Subcutaneous adipose tissue (tissue), 4 donors: ENCODE data around the gene BEND7. TPM values are rescaled to one million over a fixed set of nuclear protein-coding genes. Genes with fewer than 3 reads are reported as not detected.

ENCODE experiments used
- total RNA-seq, 4 donors: library from RNA; depleted of rRNA; stranded (reverse); fragments of >200 nt; gene quantifications; one replicate each; pipeline ENCODE4 v1.1.0, GENCODE V29; 2016
- TF ChIP-seq, protein P1 (sequence below): fragments of 450-650 bp; IDR thresholded peaks from one replicate; pipeline ENCODE4 v1.5.1; 2016; ENCODE audit warnings: low read depth, mild to moderate bottlenecking, control low read depth, antibody characterized with exemption, moderate library complexity

BEND7 gene
- total RNA-seq, 4 donors from 2014 or later = 7.5 to 19.8 (median 11.8) TPM

DNA sequence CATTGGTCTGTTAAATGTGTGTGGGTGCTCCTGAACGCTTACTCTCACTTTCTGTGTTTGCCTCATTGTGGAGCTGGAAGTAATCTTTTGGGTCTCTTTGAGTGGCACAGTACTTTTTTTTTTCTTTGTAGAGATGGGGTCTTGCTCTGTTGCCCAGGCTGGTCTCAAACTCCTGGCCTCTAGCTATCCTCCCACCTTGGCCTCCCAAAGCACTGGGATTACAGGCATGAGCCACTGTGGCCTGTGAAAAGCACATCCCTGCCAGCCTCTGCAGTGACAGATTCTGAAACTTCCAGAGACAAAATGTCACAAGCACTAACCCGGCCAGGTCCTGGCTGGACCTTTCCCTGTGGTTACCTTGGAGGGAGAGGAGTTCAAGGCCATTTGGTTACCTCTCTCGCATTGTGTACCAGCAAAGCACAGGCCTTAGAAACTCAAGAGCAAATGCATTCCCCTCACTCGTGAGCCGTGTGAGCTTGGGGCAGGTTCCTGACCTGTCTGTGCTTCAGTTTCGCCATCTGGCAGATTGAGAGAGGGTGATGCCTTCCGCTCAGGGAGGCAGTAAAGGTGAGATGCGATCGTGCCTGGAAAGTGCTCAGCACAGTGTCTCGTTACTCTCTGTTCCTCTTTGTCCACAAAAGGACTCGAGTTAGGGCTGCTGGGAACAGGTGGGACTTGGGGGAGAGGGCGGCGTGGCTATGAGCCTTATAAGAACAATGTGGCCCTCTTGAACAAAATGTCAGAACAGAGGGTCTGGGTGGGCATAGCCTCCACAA lies 108.1 kb downstream of the BEND7 start:
- TF ChIP-seq, protein P1, sequence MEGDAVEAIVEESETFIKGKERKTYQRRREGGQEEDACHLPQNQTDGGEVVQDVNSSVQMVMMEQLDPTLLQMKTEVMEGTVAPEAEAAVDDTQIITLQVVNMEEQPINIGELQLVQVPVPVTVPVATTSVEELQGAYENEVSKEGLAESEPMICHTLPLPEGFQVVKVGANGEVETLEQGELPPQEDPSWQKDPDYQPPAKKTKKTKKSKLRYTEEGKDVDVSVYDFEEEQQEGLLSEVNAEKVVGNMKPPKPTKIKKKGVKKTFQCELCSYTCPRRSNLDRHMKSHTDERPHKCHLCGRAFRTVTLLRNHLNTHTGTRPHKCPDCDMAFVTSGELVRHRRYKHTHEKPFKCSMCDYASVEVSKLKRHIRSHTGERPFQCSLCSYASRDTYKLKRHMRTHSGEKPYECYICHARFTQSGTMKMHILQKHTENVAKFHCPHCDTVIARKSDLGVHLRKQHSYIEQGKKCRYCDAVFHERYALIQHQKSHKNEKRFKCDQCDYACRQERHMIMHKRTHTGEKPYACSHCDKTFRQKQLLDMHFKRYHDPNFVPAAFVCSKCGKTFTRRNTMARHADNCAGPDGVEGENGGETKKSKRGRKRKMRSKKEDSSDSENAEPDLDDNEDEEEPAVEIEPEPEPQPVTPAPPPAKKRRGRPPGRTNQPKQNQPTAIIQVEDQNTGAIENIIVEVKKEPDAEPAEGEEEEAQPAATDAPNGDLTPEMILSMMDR = no peak

DNA sequence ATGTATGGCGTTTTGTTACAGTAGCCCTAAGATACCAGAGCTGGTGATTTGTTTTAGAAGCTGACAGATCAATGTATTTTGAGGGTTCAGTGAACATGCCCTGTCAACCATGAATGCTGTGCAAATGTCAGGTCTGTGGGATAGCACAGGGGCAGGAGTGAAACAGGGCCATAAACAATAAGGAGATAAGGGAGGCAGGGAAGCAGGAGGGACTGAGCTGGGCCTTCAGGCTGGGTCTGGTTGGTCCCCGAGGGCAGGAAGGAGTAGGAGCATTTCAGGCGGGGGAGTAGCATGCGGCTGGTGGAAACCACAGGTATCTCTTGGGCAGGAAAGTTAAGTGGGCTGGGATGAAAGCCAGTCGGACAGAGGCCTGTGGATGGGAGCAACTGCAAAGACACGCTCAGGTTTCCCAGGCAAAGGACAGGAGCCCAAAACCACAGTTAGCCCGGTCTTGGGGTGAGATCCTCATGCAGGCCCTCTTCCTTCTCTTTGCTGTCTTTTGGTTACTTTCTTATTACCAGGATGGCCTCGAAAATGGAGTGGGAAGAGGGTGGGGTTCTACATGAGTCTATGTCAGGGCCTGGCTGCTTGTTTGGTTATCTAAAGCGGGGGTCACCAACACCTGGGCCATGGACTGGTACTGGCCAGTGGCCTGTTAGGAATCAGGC lies 111.2 kb downstream of the BEND7 start:
- TF ChIP-seq, protein P1 = no peak

DNA sequence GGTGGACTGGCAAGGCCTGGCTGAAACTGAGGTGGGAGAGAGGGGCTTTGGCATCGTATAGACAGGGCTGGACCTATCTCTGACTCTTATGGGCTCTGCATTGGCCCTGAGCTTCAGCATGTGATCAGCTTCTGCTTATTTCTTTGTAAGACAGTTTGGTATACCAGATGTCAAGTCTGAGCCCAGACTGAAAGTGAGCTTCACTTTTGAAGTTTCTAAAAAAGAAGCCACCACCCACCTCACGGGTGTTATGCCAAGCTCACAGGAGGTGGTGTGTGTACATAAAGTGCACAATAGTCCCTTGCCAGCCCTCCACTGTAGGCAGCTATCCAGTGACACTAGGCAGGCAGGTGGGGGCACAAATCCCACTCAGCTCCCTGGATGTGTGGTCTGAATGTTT lies 112.1 kb downstream of the BEND7 start:
- TF ChIP-seq, protein P1 = no peak

DNA sequence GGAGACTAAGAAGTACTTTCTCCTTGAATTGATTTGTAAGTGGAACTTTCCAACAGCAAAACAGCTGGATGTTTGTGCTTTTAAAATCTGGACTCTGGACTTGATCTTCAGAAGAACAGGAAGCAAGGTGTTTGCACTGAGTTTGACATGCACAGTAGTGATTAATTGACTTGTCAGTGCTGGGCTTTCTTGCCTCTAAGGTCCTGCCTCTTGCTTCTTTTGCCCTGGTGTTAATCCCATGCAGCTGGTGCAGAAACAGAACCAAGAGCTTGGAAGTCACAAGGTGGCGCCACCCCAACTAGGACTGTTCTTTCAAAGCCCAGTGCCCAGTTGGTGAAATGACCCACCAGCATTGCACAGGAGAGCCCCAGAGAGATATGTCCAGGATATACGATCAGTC lies 114.0 kb downstream of the BEND7 start:
- TF ChIP-seq, protein P1 = no peak

DNA sequence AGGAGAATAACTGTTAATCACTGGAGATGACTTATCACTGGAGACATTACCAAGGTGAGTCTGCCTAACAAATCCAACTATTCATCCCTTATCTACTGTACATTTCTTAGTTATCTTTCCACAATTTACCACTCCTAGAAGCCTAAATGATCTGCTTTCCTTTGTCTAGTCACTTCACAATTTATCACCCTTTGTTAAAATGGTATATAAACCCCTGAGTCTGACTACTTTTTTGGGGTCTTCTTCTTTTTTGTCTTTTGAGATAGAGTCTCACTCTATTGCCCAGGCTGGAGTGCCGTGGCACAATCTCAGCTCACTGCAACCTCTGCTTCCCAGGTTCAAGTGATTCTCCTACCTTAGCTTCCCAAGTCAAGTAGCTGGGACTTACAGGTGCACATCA lies 114.7 kb downstream of the BEND7 start:
- TF ChIP-seq, protein P1 = no peak

DNA sequence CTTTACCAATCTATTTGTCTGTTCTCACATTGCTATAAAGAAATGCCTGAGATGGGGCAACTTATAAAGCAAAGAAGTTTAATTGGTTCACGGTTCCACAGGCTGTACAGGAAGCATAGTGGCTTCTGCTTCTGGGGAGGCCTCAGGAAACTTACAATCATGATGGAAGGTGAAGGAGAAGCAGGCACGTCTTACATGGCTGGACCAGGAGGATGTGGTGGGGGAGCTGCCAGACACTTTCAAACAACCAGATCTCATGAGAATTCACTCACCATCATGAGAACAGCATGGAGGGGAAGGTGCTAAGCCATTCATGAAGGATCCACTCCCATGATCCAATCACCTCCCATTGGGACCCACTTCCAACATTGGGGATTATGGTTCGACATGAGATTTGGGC lies 115.9 kb downstream of the BEND7 start:
- TF ChIP-seq, protein P1 = no peak

DNA sequence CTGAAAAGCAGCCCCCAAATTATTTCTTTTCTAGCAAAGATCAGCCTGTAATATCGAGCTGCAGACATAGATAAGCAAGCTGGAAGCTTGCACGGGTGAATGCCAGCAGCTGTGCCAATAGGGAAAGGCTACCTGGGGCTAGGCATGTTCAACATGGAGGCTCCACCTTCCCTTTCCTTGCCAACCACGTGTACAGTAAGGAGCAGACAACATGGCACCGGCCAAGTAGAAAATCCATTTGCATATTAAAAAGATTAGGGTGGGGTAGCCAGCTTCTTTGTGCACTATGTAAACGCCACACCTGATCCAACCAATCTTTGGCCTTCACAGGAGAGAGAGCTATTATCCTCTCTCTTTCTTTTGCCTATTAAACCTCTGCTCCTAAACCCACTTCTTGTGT lies 124.0 kb downstream of the BEND7 start:
- TF ChIP-seq, protein P1 = no peak
